SK-N-SH (cell line): ENCODE data around the gene LRGUK.

Source experiments
- ELF1 ChIP-seq: IDR thresholded peaks from 2 replicates; pipeline ENCODE4 v1.4.0; 2012
- EP300 ChIP-seq, 2 experiments: IDR thresholded peaks; 2 replicates each; pipeline versions ENCODE4 v1.4.0 to v1.6.1; 2012; ENCODE audit warnings: borderline replicate concordance in 1 of 2, low read depth in 1 of 2, low read length in 1 of 2
- JUND ChIP-seq: IDR thresholded peaks from 2 replicates; pipeline ENCODE4 v1.4.0; 2012
- POLR2AphosphoS5 ChIP-seq: IDR thresholded peaks from 2 replicates; pipeline ENCODE4 v1.6.1; 2012; ENCODE audit warnings: low read depth, low read length
- RFX5 ChIP-seq: IDR thresholded peaks from 2 replicates; pipeline ENCODE4 v1.6.1; 2012; ENCODE audit warnings: mild to moderate bottlenecking, improper control_type of control experiment, low read length
- SMC3 ChIP-seq: IDR thresholded peaks from 2 replicates; pipeline ENCODE4 v1.6.1; 2012; ENCODE audit warnings: low read depth, low read length, improper control_type of control experiment
- TAF1 ChIP-seq: IDR thresholded peaks from 2 replicates; pipeline ENCODE4 v1.6.1; 2012; ENCODE audit warnings: low read depth, mild to moderate bottlenecking, low read length, moderate library complexity, borderline replicate concordance
- TCF12 ChIP-seq: IDR thresholded peaks from 2 replicates; pipeline ENCODE4 v1.4.0; 2012
- TF ChIP-seq, protein P1 (sequence below): fragments of 200-600 bp; sonication (generic); IDR thresholded peaks from 2 replicates; pipeline ENCODE4 v1.6.1; 2017; ENCODE audit warnings: antibody characterized with exemption, mild to moderate bottlenecking, moderate library complexity
- TF ChIP-seq, protein P2 (sequence below): IDR thresholded peaks from 2 replicates; pipeline ENCODE4 v1.4.0; 2012; ENCODE audit warnings: low read depth, borderline replicate concordance

DNA sequence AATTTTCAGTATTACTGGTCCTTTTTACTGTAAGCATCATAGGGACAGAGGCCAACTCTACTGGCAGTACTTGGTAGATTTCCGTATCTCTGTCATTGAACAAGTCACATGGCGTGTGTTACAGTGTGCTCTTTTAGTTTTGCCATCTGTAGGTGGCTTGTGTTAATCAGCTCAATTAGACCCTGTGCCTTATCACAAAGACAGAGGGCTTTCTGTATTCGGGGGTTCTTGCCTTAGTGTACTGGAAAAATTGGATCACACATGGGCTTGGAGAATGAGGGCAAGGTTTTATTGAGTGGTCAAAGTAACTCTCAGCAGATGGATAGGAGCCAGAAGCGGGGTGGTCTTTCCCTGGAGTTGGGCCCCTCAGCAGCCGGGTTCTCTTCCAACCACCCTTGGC lies 21.3 kb upstream of the LRGUK start:
- TF ChIP-seq EP300 (IDR thresholded peaks at IDR 0.05; ENCODE audit: borderline replicate concordance in 1 of 2, low read depth in 1 of 2, low read length in 1 of 2) (no peak), JUND (no peak), TCF12 (no peak), POLR2AphosphoS5 (no peak), SMC3 (no peak), ELF1 (no peak), RFX5 (no peak), TAF1 (no peak)
- TF ChIP-seq, protein P1, sequence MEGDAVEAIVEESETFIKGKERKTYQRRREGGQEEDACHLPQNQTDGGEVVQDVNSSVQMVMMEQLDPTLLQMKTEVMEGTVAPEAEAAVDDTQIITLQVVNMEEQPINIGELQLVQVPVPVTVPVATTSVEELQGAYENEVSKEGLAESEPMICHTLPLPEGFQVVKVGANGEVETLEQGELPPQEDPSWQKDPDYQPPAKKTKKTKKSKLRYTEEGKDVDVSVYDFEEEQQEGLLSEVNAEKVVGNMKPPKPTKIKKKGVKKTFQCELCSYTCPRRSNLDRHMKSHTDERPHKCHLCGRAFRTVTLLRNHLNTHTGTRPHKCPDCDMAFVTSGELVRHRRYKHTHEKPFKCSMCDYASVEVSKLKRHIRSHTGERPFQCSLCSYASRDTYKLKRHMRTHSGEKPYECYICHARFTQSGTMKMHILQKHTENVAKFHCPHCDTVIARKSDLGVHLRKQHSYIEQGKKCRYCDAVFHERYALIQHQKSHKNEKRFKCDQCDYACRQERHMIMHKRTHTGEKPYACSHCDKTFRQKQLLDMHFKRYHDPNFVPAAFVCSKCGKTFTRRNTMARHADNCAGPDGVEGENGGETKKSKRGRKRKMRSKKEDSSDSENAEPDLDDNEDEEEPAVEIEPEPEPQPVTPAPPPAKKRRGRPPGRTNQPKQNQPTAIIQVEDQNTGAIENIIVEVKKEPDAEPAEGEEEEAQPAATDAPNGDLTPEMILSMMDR: no peak
- TF ChIP-seq, protein P2, sequence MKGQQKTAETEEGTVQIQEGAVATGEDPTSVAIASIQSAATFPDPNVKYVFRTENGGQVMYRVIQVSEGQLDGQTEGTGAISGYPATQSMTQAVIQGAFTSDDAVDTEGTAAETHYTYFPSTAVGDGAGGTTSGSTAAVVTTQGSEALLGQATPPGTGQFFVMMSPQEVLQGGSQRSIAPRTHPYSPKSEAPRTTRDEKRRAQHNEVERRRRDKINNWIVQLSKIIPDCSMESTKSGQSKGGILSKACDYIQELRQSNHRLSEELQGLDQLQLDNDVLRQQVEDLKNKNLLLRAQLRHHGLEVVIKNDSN: no peak
